Bronchial smooth muscle cell (primary cell): ENCODE data around the gene KRTAP21-3. TPM values are rescaled to one million over a fixed set of nuclear protein-coding genes. Genes with fewer than 3 reads are reported as not detected.

Source experiments
- total RNA-seq: library from RNA; depleted of rRNA; stranded (reverse); fragments of >200 nt; gene quantifications from 2 replicates; pipeline ENCODE4 v1.2.1, GENCODE V29; 2014

KRTAP21-3 gene, protein sequence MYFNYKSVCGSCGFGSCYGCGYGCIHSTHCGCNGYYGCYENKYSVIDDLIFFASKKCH
- not detected in 2 replicates for total RNA-seq

DNA sequence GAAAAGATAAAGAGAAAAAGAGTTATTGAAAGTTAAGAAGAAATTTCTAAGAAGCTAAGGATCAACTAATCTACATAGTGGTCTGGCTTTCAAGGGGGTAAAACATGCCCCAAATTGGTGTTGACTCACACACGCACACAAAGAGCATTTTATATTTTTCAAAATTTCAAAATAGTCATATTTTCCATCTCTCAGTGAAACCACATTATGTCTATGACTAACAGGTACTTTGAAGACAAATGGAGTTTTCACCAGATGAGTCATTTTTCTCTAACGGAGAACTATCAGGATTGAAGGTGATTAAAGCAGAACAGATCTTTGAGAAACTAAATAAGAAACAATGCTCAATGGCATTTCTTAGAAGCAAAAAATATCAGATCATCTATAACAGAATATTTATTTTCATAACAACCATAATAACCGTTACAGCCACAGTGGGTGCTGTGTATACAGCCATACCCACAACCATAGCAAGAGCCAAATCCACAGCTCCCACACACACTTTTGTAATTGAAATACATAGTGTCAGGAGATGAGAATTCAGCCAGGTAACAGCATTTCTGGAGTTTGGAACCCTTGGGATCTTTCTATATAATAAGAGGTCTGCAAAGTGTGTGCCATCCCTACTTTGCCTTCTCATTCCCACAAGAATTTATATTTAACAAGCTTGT lies at the start of gene KRTAP21-3:
Gene KRTAP21-3, minus strand, starts transcription at position 539 of the 671 bp plus-strand sequence. Its CDS starts 18 bp downstream, at position 521.

DNA sequence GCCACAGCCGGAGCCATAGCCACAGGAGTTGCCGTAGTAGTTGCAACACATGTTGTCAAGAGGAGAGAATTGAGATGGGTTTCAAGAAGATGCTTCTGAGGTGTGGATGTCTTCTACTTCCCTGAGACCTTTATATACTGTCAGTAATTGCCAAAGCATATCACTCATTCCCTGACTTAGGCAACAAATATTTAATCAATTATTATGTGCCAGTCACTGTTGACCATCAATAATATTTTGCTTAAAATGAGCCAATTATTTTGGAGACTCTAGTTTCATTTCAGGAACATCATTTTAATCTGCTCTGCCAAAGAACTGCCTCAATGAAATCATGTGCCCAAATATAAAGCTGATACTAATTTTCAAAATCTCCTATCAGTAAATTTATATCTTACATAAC lies 36.8 kb upstream of the KRTAP21-3 start, which contains the start of gene KRTAP21-1:
Gene KRTAP21-1, minus strand, starts transcription at position 101 of the 400 bp plus-strand sequence. Its CDS starts 50 bp downstream, at position 51.

DNA sequence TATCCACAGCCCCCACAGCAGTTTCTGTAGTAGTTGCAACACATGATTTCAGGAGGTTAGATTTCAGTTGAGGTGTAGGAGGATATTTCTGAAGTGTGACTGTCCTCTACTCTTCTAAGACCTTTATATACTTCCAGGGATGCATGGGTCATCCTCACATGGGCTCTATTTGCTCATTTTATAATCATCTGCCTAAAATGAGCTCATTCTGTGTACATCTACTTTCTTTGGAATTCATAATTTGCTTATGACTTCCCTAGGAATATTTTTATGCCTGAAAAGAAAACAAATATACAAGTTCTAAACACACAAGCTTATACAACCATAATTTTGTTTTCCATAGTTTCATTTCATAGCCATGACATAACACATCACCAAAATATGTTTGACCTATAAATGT lies 28.6 kb upstream of the KRTAP21-3 start, which contains the start of gene KRTAP21-2:
Gene KRTAP21-2, minus strand, starts transcription at position 101 of the 400 bp plus-strand sequence. Its CDS starts 57 bp downstream, at position 44.

Other genes with a start within 250 kb of the KRTAP21-3 start
- not detected in 2 replicates for gene KRTAP19-1, start 238.4 kb downstream of the KRTAP21-3 start, total RNA-seq
- not detected in 2 replicates for gene KRTAP19-2, start 231.3 kb downstream of the KRTAP21-3 start, total RNA-seq
- not detected in 2 replicates for gene KRTAP19-3, start 226.8 kb downstream of the KRTAP21-3 start, total RNA-seq
- gene KRTAP19-4, start 221.6 kb downstream of the KRTAP21-3 start, total RNA-seq = not detected in 2 replicates
- gene KRTAP19-5, start 216.6 kb downstream of the KRTAP21-3 start, total RNA-seq = not detected in 2 replicates
- gene KRTAP19-6, start 176.9 kb downstream of the KRTAP21-3 start, total RNA-seq = not detected in 2 replicates
- gene KRTAP19-7, start 157.5 kb downstream of the KRTAP21-3 start, total RNA-seq = not detected in 2 replicates
- not detected in 2 replicates for gene KRTAP22-2, start 128.4 kb downstream of the KRTAP21-3 start, total RNA-seq
- gene KRTAP6-3, start 126.3 kb downstream of the KRTAP21-3 start, total RNA-seq = not detected in 2 replicates
- not detected in 2 replicates for gene KRTAP6-2, start 119.9 kb downstream of the KRTAP21-3 start, total RNA-seq
- not detected in 2 replicates for gene KRTAP22-1, start 117.7 kb downstream of the KRTAP21-3 start, total RNA-seq
- not detected in 2 replicates for gene KRTAP6-1, start 104.8 kb downstream of the KRTAP21-3 start, total RNA-seq
- gene KRTAP20-1, start 102.4 kb downstream of the KRTAP21-3 start, total RNA-seq = not detected in 2 replicates
- gene KRTAP20-4, start 98.2 kb downstream of the KRTAP21-3 start, total RNA-seq = not detected in 2 replicates
- gene KRTAP20-2, start 83.6 kb downstream of the KRTAP21-3 start, total RNA-seq = not detected in 2 replicates
- not detected in 2 replicates for gene KRTAP20-3, start 75.9 kb downstream of the KRTAP21-3 start, total RNA-seq
- gene KRTAP21-2, start 28.5 kb upstream of the KRTAP21-3 start, total RNA-seq = not detected in 2 replicates
- gene KRTAP21-1, start 36.7 kb upstream of the KRTAP21-3 start, total RNA-seq = not detected in 2 replicates
- gene KRTAP8-1, start 94.5 kb upstream of the KRTAP21-3 start, total RNA-seq = not detected in 2 replicates
- gene KRTAP7-1, start 111.0 kb upstream of the KRTAP21-3 start, total RNA-seq = not detected in 2 replicates
- not detected in 2 replicates for gene KRTAP11-1, start 162.8 kb upstream of the KRTAP21-3 start, total RNA-seq